Measurements from ENCODE around the gene TMEM130. TPM values are rescaled to one million over a fixed set of nuclear protein-coding genes. Genes with fewer than 3 reads are reported as not detected.

The TMEM130 gene
- total RNA-seq: 10 to 100 TPM in 1 of 6 donors, 1 to 10 TPM in 4, under 1 TPM in 1; 0.30 to 10.2 (median 2.7) TPM

DNA sequence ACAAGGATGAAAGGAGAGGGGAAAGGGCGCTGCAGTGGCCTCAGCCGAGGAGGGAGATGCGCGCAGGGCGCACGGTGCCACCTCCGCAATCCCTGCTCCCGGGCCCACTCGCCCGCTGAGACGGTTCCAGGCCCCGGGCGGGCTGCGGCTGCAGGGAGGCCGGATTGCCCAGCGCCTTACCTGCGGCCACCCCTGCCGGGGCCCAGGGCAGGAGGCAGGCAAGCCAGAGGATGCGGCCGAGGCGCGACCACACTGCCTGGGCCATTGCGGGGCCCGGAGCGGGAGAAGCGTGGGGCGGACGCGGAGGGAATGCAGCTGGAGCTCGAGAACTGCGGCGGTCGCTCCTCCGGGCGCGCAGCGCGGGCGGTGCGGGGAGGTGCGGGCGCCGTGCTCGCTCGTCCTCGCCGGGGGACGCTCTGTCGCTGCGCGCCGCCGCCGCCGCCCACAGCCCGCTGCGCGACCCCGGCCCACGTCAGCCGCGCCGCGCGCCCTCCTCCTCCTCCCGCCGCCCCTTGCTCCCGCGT is at the start of gene TMEM130:
Gene TMEM130 (minus strand): TSS at position 418 of the 524 bp plus-strand sequence. CDS start 153 bp downstream, at position 265.
- Histone ChIP-seq H3K27me3 (peaks cover 0 to 18% (median 10%) of the 10 kb centered on the region in 4 donors), H3K36me3 (no peaks in the 10 kb centered on the region), H3K27ac (no peak within 1 kb of the TSS), H3K9me3 (no peaks in the 10 kb centered on the region), H3K4me3 (peak within 1 kb of the TSS in 3 of 4 donors; percentile 36 to 49 (median 45)), H3K4me1 (peaks cover 13 to 21% (median 18%) of the 10 kb centered on the region in 4 donors)
- ATAC-seq (ENCODE audit: low FRiP score in 2 of 2): peak in 1 of 2 donors; percentile 21
- 0 to 3% methylated on average over 19 to 28 of the region's 69 CpGs for WGBS, 2 donors
- no peak for TF ChIP-seq POLR2AphosphoS5 (IDR thresholded peaks at IDR 0.05)
- TF ChIP-seq, protein P1, sequence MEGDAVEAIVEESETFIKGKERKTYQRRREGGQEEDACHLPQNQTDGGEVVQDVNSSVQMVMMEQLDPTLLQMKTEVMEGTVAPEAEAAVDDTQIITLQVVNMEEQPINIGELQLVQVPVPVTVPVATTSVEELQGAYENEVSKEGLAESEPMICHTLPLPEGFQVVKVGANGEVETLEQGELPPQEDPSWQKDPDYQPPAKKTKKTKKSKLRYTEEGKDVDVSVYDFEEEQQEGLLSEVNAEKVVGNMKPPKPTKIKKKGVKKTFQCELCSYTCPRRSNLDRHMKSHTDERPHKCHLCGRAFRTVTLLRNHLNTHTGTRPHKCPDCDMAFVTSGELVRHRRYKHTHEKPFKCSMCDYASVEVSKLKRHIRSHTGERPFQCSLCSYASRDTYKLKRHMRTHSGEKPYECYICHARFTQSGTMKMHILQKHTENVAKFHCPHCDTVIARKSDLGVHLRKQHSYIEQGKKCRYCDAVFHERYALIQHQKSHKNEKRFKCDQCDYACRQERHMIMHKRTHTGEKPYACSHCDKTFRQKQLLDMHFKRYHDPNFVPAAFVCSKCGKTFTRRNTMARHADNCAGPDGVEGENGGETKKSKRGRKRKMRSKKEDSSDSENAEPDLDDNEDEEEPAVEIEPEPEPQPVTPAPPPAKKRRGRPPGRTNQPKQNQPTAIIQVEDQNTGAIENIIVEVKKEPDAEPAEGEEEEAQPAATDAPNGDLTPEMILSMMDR (IDR thresholded peaks at IDR 0.05): no peak
- peak in 1 of 2 donors; percentile 85 for DNase-seq

- WGBS, 2 donors: 92 to 96% methylated on average over 12 of the region's 12 CpGs
- peaks cover 0 to 2% (median 0%) of the 10 kb centered on the region in 4 donors for H3K4me1 ChIP-seq
- DNase-seq (no peak), ATAC-seq (ENCODE audit: low FRiP score in 2 of 2) (no peak)
- no peak for TF ChIP-seq EP300 (IDR thresholded peaks at IDR 0.05)
- TF ChIP-seq POLR2AphosphoS5 (IDR thresholded peaks at IDR 0.05): no peak
- TF ChIP-seq, protein P1 (IDR thresholded peaks at IDR 0.05): no peak
- TF ChIP-seq POLR2A (IDR thresholded peaks at IDR 0.05): no peak
- H3K9me3 ChIP-seq: no peaks in the 10 kb centered on the region
- H3K27ac ChIP-seq: no peak overlapping the region
- no peaks in the 10 kb centered on the region for H3K27me3 ChIP-seq
- no peak overlapping the region for H3K4me3 ChIP-seq
- H3K36me3 ChIP-seq: peaks cover 48 to 97% (median 79%) of the 10 kb centered on the region in 4 donors
Measured at GRCh38 chr7:98917331-98917730, 47.5 kb upstream of the TMEM130 start.

DNA sequence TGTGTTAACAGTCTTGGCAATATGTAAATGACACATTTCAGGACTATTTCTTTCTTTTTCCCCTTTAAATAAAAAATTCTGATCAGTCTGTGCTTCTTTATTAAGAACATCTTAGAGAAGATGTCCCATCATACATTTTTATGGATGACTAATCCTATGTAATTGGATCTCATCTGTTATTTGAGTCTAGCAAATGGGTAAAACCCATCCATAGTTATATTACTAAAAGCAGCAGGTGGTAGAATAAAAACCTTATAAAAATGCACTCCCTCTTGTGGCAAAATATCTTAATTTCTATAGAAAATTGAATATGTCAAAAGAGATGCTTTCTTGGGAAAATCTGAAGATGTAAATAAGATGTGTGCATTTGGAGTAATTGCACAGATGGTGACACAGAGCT is 43.8 kb upstream of the TMEM130 start:
- Histone ChIP-seq H3K4me1 (no peaks in the 10 kb centered on the region), H3K27me3 (no peaks in the 10 kb centered on the region), H3K9me3 (no peaks in the 10 kb centered on the region), H3K36me3 (peaks cover 60 to 97% (median 83%) of the 10 kb centered on the region in 4 donors), H3K27ac (no peak overlapping the region), H3K4me3 (no peak overlapping the region)
- ATAC-seq (ENCODE audit: low FRiP score in 2 of 2): no peak
- no peak for DNase-seq
- TF ChIP-seq EP300 (IDR thresholded peaks at IDR 0.05): no peak
- TF ChIP-seq POLR2A (IDR thresholded peaks at IDR 0.05): no peak
- TF ChIP-seq, protein P1 (IDR thresholded peaks at IDR 0.05): no peak
- TF ChIP-seq POLR2AphosphoS5 (IDR thresholded peaks at IDR 0.05): no peak

DNA sequence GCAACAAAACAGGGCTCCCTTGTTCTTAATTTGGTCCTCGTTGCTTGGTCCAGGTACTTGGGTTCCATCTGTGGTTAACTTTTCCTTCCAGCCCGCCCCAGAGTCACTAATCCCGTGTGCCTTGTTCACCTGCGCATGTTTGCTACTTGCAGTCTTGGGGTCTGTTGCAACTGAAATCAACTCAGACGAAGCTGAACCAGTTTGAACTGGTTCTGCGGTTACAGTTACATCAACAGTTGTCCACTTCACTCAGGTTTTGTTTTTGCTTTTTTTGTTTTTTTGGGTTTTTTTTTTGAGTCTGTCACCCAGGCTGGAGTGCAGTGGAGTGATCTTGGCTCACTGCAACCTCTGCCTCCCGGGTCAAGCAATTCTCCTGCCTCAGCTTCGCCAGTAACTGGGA is 43.2 kb upstream of the TMEM130 start:
- Histone ChIP-seq H3K9me3 (no peaks in the 10 kb centered on the region), H3K27ac (no peak overlapping the region), H3K4me1 (no peaks in the 10 kb centered on the region), H3K4me3 (no peak overlapping the region), H3K36me3 (peaks cover 60 to 97% (median 85%) of the 10 kb centered on the region in 4 donors), H3K27me3 (no peaks in the 10 kb centered on the region)
- TF ChIP-seq EP300 (IDR thresholded peaks at IDR 0.05) (no peak), POLR2A (IDR thresholded peaks at IDR 0.05) (no peak), POLR2AphosphoS5 (IDR thresholded peaks at IDR 0.05) (no peak)
- TF ChIP-seq, protein P1 (IDR thresholded peaks at IDR 0.05): no peak
- ATAC-seq (ENCODE audit: low FRiP score in 2 of 2): no peak
- 87 to 91% methylated on average over 8 of the region's 8 CpGs for WGBS, 2 donors
- no peak for DNase-seq

GRCh38 chr7:98911916-98912315 is 42.1 kb upstream of the TMEM130 start:
- WGBS, 2 donors: 77 to 88% methylated on average over 5 of the region's 5 CpGs
- no peaks in the 10 kb centered on the region for H3K4me1 ChIP-seq
- no peaks in the 10 kb centered on the region for H3K9me3 ChIP-seq
- H3K36me3 ChIP-seq: peaks cover 56 to 97% (median 84%) of the 10 kb centered on the region in 4 donors
- H3K4me3 ChIP-seq: no peak overlapping the region
- no peak for TF ChIP-seq POLR2AphosphoS5 (IDR thresholded peaks at IDR 0.05)
- TF ChIP-seq, protein P1 (IDR thresholded peaks at IDR 0.05): no peak
- TF ChIP-seq EP300 (IDR thresholded peaks at IDR 0.05): no peak
- no peak for TF ChIP-seq POLR2A (IDR thresholded peaks at IDR 0.05)
- no peaks in the 10 kb centered on the region for H3K27me3 ChIP-seq
- DNase-seq: no peak
- no peak for ATAC-seq (ENCODE audit: low FRiP score in 2 of 2)
- no peak overlapping the region for H3K27ac ChIP-seq

All from upper lobe of left lung (tissue), 6 donors.